Endothelial cell of umbilical vein (primary cell): ENCODE results near the gene GCNT1. TPM values are rescaled to one million over a fixed set of nuclear protein-coding genes. Genes with fewer than 3 reads are reported as not detected.

Source experiments
- BruUV-seq: library from RNA; stranded (reverse); fragments of 400-500 nt; replicated peaks from 2 replicates; lab custom pipeline; 2021; lab: Mats Ljungman, UMichigan
- CTCF ChIA-PET: fragments of 300-600, 350-600 bp; sonication (Branson Sonifier 250); formaldehyde crosslinking; loops from one replicate; lab custom pipeline; 2021; ENCODE audit warnings: antibody characterized with exemption, inconsistent platforms; lab: Charles Lee
- POLR2A ChIA-PET: fragments of 300-600, 350-600 bp; sonication (Branson Sonifier 250); formaldehyde crosslinking; loops from one replicate; lab custom pipeline; 2021; ENCODE audit warnings: antibody characterized with exemption, inconsistent platforms; lab: Charles Lee
- DNase-seq: peaks from one replicate; pipeline ENCODE4 v3.0.0-alpha.2; 2011; ENCODE audit warnings: low read depth, low spot score
- FAIRE-seq: peaks from 2 replicates; lab custom pipeline; 2011; peaks lifted over from hg19 to GRCh38; lab: Jason Lieb, UNC
- H2AFZ ChIP-seq: 2 replicates; pipeline ENCODE4 v1.6.0; 2012; ENCODE audit warnings: low read depth, low read length, control low read depth, inconsistent platforms
- H3K27ac ChIP-seq: 2 replicates; pipeline ENCODE4 v1.5.1; 2011; ENCODE audit warnings: low read depth, mild to moderate bottlenecking, control low read depth, low read length, moderate library complexity; ENCODE audit not compliant: insufficient read depth
- H3K27me3 ChIP-seq, 2 experiments: 2 replicates each; pipeline versions ENCODE4 v1.6.0 to v1.6.1; 2011; ENCODE audit warnings: low read length in 2 of 2, mixed read lengths in 1 of 2; ENCODE audit not compliant: control insufficient read depth in 2 of 2, insufficient read depth in 2 of 2
- H3K36me3 ChIP-seq, 2 experiments: 2 replicates in 1 of 2; 3 replicates in 1 of 2; pipeline ENCODE4 v1.5.1; 2011; ENCODE audit warnings: low read length in 2 of 2, mild to moderate bottlenecking in 1 of 2, moderate library complexity in 1 of 2; ENCODE audit not compliant: control insufficient read depth in 2 of 2, insufficient read depth in 2 of 2; ENCODE audit errors: extremely low read depth in 1 of 2
- H3K4me1 ChIP-seq: 3 replicates; pipeline ENCODE4 v1.5.1; 2011; ENCODE audit warnings: mild to moderate bottlenecking, low read length; ENCODE audit not compliant: control insufficient read depth, insufficient read depth; ENCODE audit errors: extremely low read depth
- H3K4me2 ChIP-seq: 2 replicates; pipeline ENCODE4 v1.6.1; 2011; ENCODE audit warnings: low read length, control low read depth, mixed read lengths; ENCODE audit not compliant: insufficient read depth
- H3K4me3 ChIP-seq, 3 experiments: fragments of 200-600 bp in 1 of 3; sonication (generic), shearing (Covaris generic) in 1 of 3; replicated peaks in 1 of 3; 2 replicates each; pipeline ENCODE4 v1.5.1; 2011 to 2016; ENCODE audit warnings: control low read depth in 3 of 3, low read length in 3 of 3, mild to moderate bottlenecking in 2 of 3, inconsistent platforms in 1 of 3, low read depth in 1 of 3, moderate library complexity in 1 of 3; ENCODE audit not compliant: insufficient read depth in 1 of 3
- H3K79me2 ChIP-seq: 2 replicates; pipeline ENCODE4 v1.6.0; 2012; ENCODE audit warnings: low read length, inconsistent platforms; ENCODE audit not compliant: control insufficient read depth, insufficient read depth
- H3K9ac ChIP-seq: replicated peaks from 2 replicates; pipeline ENCODE3; 2011; ENCODE audit warnings: low read length, control low read depth; ENCODE audit not compliant: insufficient read depth; ENCODE audit errors: extremely low read depth
- H3K9me1 ChIP-seq: replicated peaks from 3 replicates; pipeline ENCODE4 v1.6.0; 2011; ENCODE audit warnings: mild to moderate bottlenecking, low read length; ENCODE audit not compliant: control insufficient read depth, insufficient read depth; ENCODE audit errors: extremely low read depth
- H3K9me3 ChIP-seq: replicated peaks from 2 replicates; pipeline ENCODE4 v1.5.1; 2012; ENCODE audit warnings: low read length, inconsistent platforms; ENCODE audit not compliant: control insufficient read depth, insufficient read depth
- H4K20me1 ChIP-seq: replicated peaks from 2 replicates; pipeline ENCODE3; 2011; ENCODE audit warnings: mild to moderate bottlenecking, low read length; ENCODE audit not compliant: control insufficient read depth, insufficient read depth; ENCODE audit errors: extremely low read depth
- EZH2 ChIP-seq: IDR thresholded peaks from 2 replicates; pipeline ENCODE4 v1.6.1; 2012; ENCODE audit warnings: borderline replicate concordance, low read depth, mild to moderate bottlenecking, moderate library complexity, low read length, inconsistent platforms; ENCODE audit not compliant: severe bottlenecking
- FOS ChIP-seq: IDR thresholded peaks from 2 replicates; pipeline ENCODE4 v1.6.1; 2011; ENCODE audit warnings: mild to moderate bottlenecking, low read length, moderate library complexity, borderline replicate concordance; ENCODE audit not compliant: insufficient read depth
- GATA2 ChIP-seq: IDR thresholded peaks from 2 replicates; pipeline ENCODE4 v1.7.0; 2011; ENCODE audit warnings: low read depth, mild to moderate bottlenecking, moderate library complexity, mixed read lengths, low read length; ENCODE audit not compliant: insufficient read length, insufficient read depth
- JUN ChIP-seq: IDR thresholded peaks from 2 replicates; pipeline ENCODE4 v1.6.1; 2011; ENCODE audit warnings: borderline replicate concordance, low read depth; ENCODE audit not compliant: insufficient read length, insufficient read depth
- MAX ChIP-seq: IDR thresholded peaks from 2 replicates; pipeline ENCODE4 v1.6.1; 2011; ENCODE audit not compliant: insufficient read depth, insufficient read length
- MYC ChIP-seq: IDR thresholded peaks from one replicate; pipeline ENCODE4 v1.6.1; 2011; ENCODE audit warnings: mild to moderate bottlenecking, low read depth, low read length
- POLR2A ChIP-seq: IDR thresholded peaks from 2 replicates; pipeline ENCODE4 v1.6.1; 2012; ENCODE audit warnings: low read depth, mild to moderate bottlenecking, control low read depth, low read length
- POLR2AphosphoS5 ChIP-seq: IDR thresholded peaks from 2 replicates; pipeline ENCODE4 v1.6.1; 2012; ENCODE audit warnings: low read depth, mild to moderate bottlenecking, control low read depth, low read length, moderate library complexity; ENCODE audit not compliant: insufficient read depth
- dilution Hi-C: fragments of 300-500 bp; cut with MboI; formaldehyde crosslinking; loops from one replicate; pipeline ENCODE4 v1.15.0; 2019; ENCODE audit warnings: low sequenced_read_pairs; ENCODE audit not compliant: extremely low pct_ligation_motif_present
- intact Hi-C: fragments of 100-400 bp; cut with micrococcal nuclease; formaldehyde crosslinking; loops from one replicate; pipeline ENCODE4 v1.10.0; 2022
- polyA plus RNA-seq, 4 experiments: library from polyadenylated mRNA; depleted of rRNA in 3 of 4; stranded (reverse) in 3 of 4; unstranded in 1 of 4; fragments of >200 nt; gene quantifications; 2 replicates each; pipeline versions ENCODE4 v1.2.1 to v1.2.3, GENCODE V29; 2011 to 2012; ENCODE audit warnings: missing spikeins in 1 of 4
- total RNA-seq: library from RNA; stranded (reverse); gene quantifications from 2 replicates; pipeline ENCODE4 v1.2.3, GENCODE V29; 2021
- TF ChIP-seq, protein P1 (sequence below), 2 donors: IDR thresholded peaks; 1 replicate in 1 of 2; 2 replicates in 1 of 2; pipeline ENCODE4 v1.5.1; 2011; ENCODE audit warnings: low read length in 2 of 2, mild to moderate bottlenecking in 2 of 2, moderate library complexity in 2 of 2, control low read depth in 1 of 2, inconsistent platforms in 1 of 2, low read depth in 1 of 2; ENCODE audit not compliant: insufficient read depth in 1 of 2; ENCODE audit errors: extremely low read depth in 1 of 2

GCNT1 gene
- total and polyA plus RNA-seq, 2 donors (not counting 3 experiments of a cell fraction or from before 2014, with no cell fraction given), result 18.1 to 30.9 TPM

- FAIRE-seq (no peak), DNase-seq (no peak)
- no peaks in the 10 kb centered on the region for H3K9me3 ChIP-seq
- H3K27me3 ChIP-seq, result no peaks in the 10 kb centered on the region
- peaks cover 30% of the 10 kb centered on the region for H3K4me1 ChIP-seq
- intact Hi-C loops, result no loop called here
- ChIA-PET CTCF (no interaction called here), POLR2A (no interaction called here)
- H3K4me2 ChIP-seq, result no peak overlapping the region
- no TSS peak for BruUV-seq
- no peak overlapping the region for H3K9ac ChIP-seq
- H3K9me1 ChIP-seq, result no peaks in the 10 kb centered on the region
- H4K20me1 ChIP-seq, result no peaks in the 10 kb centered on the region
- H2AFZ ChIP-seq, result peak overlapping the region; percentile 29
- H3K79me2 ChIP-seq, result no peaks in the 10 kb centered on the region
- H3K4me3 ChIP-seq, result no peak overlapping the region
- no peak overlapping the region for H3K27ac ChIP-seq
- dilution Hi-C loops, result no loop called here
- no peaks in the 10 kb centered on the region for H3K36me3 ChIP-seq
- TF ChIP-seq FOS (no peak), EZH2 (no peak), GATA2 (no peak), POLR2A (no peak), POLR2AphosphoS5 (no peak), JUN (no peak), MAX (no peak), MYC (no peak)
- TF ChIP-seq, protein P1, sequence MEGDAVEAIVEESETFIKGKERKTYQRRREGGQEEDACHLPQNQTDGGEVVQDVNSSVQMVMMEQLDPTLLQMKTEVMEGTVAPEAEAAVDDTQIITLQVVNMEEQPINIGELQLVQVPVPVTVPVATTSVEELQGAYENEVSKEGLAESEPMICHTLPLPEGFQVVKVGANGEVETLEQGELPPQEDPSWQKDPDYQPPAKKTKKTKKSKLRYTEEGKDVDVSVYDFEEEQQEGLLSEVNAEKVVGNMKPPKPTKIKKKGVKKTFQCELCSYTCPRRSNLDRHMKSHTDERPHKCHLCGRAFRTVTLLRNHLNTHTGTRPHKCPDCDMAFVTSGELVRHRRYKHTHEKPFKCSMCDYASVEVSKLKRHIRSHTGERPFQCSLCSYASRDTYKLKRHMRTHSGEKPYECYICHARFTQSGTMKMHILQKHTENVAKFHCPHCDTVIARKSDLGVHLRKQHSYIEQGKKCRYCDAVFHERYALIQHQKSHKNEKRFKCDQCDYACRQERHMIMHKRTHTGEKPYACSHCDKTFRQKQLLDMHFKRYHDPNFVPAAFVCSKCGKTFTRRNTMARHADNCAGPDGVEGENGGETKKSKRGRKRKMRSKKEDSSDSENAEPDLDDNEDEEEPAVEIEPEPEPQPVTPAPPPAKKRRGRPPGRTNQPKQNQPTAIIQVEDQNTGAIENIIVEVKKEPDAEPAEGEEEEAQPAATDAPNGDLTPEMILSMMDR (IDR thresholded peaks at IDR 0.05; ENCODE audit: extremely low read depth in 1 of 2, insufficient read depth in 1 of 2, low read depth in 1 of 2, low read length in 2 of 2), result no peak
Measured at GRCh38 chr9:76412638-76413037, 46.3 kb upstream of the GCNT1 start.
